ENCODE measurements around the gene DEDD. TPM values are rescaled to one million over a fixed set of nuclear protein-coding genes. Genes with fewer than 3 reads are reported as not detected.

DEDD gene
- total and polyA plus RNA-seq, 2 of the 13 experiments (the other 11 are each of a cell fraction or from before 2014, with no cell fraction given): 12.6 to 27.8 TPM

DNA sequence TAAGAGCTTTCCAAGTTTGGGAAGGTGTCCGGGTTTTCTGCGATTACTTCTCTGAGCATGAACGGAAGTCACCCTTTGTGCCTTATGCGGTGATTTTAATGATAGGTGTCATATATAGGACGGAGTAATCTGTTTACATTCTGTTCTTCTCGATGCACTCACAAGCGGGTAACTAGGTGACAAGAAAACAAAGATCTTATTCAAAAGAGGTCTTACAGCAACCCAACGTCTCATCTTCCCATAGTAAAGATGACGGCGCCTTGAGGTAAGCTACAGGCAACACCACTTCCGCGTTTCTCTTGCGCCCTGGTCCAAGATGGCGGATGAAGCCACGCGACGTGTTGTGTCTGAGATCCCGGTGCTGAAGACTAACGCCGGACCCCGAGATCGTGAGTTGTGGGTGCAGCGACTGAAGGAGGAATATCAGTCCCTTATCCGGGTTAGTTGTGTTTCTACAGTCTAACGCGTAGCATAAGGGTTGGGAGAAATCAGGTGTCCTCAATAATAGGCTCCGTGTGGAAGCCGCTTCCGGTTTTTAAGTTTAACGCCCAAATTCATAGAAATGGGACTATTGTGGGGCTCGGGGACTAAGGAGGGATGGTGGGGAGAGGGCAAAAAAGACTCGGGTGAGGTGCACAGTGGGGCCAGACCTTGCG lies 21.3 kb upstream of the DEDD start, which contains the start of gene UFC1 (continued):
- TF ChIP-seq, protein P1, sequence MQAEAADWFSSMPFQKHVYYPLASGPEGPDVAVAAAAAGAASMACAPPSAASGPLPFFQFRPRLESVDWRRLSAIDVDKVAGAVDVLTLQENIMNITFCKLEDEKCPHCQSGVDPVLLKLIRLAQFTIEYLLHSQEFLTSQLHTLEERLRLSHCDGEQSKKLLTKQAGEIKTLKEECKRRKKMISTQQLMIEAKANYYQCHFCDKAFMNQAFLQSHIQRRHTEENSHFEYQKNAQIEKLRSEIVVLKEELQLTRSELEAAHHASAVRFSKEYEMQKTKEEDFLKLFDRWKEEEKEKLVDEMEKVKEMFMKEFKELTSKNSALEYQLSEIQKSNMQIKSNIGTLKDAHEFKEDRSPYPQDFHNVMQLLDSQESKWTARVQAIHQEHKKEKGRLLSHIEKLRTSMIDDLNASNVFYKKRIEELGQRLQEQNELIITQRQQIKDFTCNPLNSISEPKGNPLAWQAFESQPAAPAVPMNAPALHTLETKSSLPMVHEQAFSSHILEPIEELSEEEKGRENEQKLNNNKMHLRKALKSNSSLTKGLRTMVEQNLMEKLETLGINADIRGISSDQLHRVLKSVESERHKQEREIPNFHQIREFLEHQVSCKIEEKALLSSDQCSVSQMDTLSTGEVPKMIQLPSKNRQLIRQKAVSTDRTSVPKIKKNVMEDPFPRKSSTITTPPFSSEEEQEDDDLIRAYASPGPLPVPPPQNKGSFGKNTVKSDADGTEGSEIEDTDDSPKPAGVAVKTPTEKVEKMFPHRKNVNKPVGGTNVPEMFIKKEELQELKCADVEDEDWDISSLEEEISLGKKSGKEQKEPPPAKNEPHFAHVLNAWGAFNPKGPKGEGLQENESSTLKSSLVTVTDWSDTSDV (CRISPR knock-in tag; IDR thresholded peaks at IDR 0.05): no peak
- TF ChIP-seq ZNF557 (CRISPR knock-in tag; IDR thresholded peaks at IDR 0.05) (no peak), HIVEP1 (CRISPR knock-in tag; IDR thresholded peaks at IDR 0.05) (no peak), AHR (CRISPR knock-in tag; IDR thresholded peaks at IDR 0.05) (no peak), PITX1 (CRISPR knock-in tag; IDR thresholded peaks at IDR 0.05) (peak; percentile 44; the same call in 1 of the 2 replicates), ZNF891 (CRISPR knock-in tag; IDR thresholded peaks at IDR 0.05) (no peak), ZNF484 (CRISPR knock-in tag; IDR thresholded peaks at IDR 0.05; ENCODE audit: borderline replicate concordance, low read depth) (no peak), SOX5 (CRISPR knock-in tag; IDR thresholded peaks at IDR 0.05; ENCODE audit: borderline replicate concordance) (no peak), ZNF225 (CRISPR knock-in tag; IDR thresholded peaks at IDR 0.05) (no peak), ZNF615 (CRISPR knock-in tag; IDR thresholded peaks at IDR 0.05; ENCODE audit: borderline replicate concordance) (peak; percentile 41; the same call in 1 of the 2 replicates), KLF13 (CRISPR knock-in tag; IDR thresholded peaks at IDR 0.05) (no peak), TEAD3 (CRISPR knock-in tag; optimal IDR thresholded peaks at IDR 0.05; ENCODE audit: borderline replicate concordance) (no peak), GATAD1 (CRISPR knock-in tag; IDR thresholded peaks at IDR 0.05) (peak; percentile 84), SRSF1 (optimal IDR thresholded peaks at IDR 0.05; ENCODE audit: low read depth, low read length) (no peak), STAT5B (CRISPR knock-in tag; IDR thresholded peaks at IDR 0.05) (no peak), ZNF816 (CRISPR knock-in tag; IDR thresholded peaks at IDR 0.05; ENCODE audit: borderline replicate concordance) (no peak), ZC3H4 (CRISPR knock-in tag; IDR thresholded peaks at IDR 0.05; ENCODE audit: borderline replicate concordance) (no peak), FOXA1 (IDR thresholded peaks at IDR 0.05) (no peak), FOXA1 (CRISPR knock-in tag; IDR thresholded peaks at IDR 0.05) (no peak), ZNF761 (CRISPR knock-in tag; conservative IDR thresholded peaks at IDR 0.05) (0 out of 2 replicates have a peak, but pooled peaks have one; percentile 41)
- TF ChIP-seq, protein P2, sequence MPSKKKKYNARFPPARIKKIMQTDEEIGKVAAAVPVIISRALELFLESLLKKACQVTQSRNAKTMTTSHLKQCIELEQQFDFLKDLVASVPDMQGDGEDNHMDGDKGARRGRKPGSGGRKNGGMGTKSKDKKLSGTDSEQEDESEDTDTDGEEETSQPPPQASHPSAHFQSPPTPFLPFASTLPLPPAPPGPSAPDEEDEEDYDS (CRISPR knock-in tag; IDR thresholded peaks at IDR 0.05): peak; percentile 82
- TF ChIP-seq, protein P3, sequence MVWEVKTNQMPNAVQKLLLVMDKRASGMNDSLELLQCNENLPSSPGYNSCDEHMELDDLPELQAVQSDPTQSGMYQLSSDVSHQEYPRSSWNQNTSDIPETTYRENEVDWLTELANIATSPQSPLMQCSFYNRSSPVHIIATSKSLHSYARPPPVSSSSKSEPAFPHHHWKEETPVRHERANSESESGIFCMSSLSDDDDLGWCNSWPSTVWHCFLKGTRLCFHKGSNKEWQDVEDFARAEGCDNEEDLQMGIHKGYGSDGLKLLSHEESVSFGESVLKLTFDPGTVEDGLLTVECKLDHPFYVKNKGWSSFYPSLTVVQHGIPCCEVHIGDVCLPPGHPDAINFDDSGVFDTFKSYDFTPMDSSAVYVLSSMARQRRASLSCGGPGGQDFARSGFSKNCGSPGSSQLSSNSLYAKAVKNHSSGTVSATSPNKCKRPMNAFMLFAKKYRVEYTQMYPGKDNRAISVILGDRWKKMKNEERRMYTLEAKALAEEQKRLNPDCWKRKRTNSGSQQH (CRISPR knock-in tag; IDR thresholded peaks at IDR 0.05; ENCODE audit: low read depth): peak; percentile 91
- TF ChIP-seq, protein P4, sequence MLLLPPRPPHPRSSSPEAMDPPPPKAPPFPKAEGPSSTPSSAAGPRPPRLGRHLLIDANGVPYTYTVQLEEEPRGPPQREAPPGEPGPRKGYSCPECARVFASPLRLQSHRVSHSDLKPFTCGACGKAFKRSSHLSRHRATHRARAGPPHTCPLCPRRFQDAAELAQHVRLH (CRISPR knock-in tag; IDR thresholded peaks at IDR 0.05; ENCODE audit: borderline replicate concordance, low read depth): no peak

Data from HepG2 (cell line).